ENCODE data around the gene RAD21L1. TPM values are rescaled to one million over a fixed set of nuclear protein-coding genes. Genes with fewer than 3 reads are reported as not detected.

Gene RAD21L1
- total and polyA plus RNA-seq, 4 donors = not detected

- H3K4me3 ChIP-seq (ENCODE audit: low read depth in 1 of 3, low read length in 3 of 3) = no peak overlapping the region
- no peaks in the 10 kb centered on the region for H3K9me3 ChIP-seq (ENCODE audit: control insufficient read depth in 4 of 4, low read length in 3 of 4)
- no peaks in the 10 kb centered on the region for H3K4me1 ChIP-seq (ENCODE audit: control insufficient read depth in 4 of 4, insufficient read depth in 4 of 4, low read length in 3 of 4)
- TF ChIP-seq ATF3 (IDR thresholded peaks at IDR 0.05) (no peak), ZBTB33 (IDR thresholded peaks at IDR 0.05) (no peak), FOXA1 (IDR thresholded peaks at IDR 0.05) (no peak), GABPA (IDR thresholded peaks at IDR 0.05 in 1 of 2, conservative IDR thresholded peaks at IDR 0.05 in 1 of 2) (no peak), JUND (IDR thresholded peaks at IDR 0.05) (no peak), YY1 (IDR thresholded peaks at IDR 0.05) (no peak), RAD21 (IDR thresholded peaks at IDR 0.05) (no peak)
- no peak for DNase-seq (ENCODE audit: low spot score)
- no peaks in the 10 kb centered on the region for H3K27me3 ChIP-seq (ENCODE audit: control insufficient read depth in 4 of 4, insufficient read depth in 4 of 4, low read length in 3 of 4)
- 66% methylated on average over 9 of the region's 9 CpGs for WGBS
- no peaks in the 10 kb centered on the region for H3K36me3 ChIP-seq (ENCODE audit: control insufficient read depth in 4 of 4, insufficient read depth in 3 of 4, low read depth in 1 of 4, low read length in 3 of 4)
- no peak overlapping the region for H3K27ac ChIP-seq (ENCODE audit: low read depth in 1 of 2, low read length in 2 of 2)
- H3K9ac ChIP-seq (ENCODE audit: low read depth in 1 of 2, low read length in 2 of 2) = no peak overlapping the region
Measured at GRCh38 chr20:1301031-1301529, 75.2 kb downstream of the RAD21L1 start.

GRCh38 chr20:1302685-1303541 is 77.1 kb downstream of the RAD21L1 start:
- Histone ChIP-seq H3K4me1 (ENCODE audit: control insufficient read depth in 4 of 4, insufficient read depth in 4 of 4, low read length in 3 of 4) (no peaks in the 10 kb centered on the region), H3K9ac (ENCODE audit: low read depth in 1 of 2, low read length in 2 of 2) (no peak overlapping the region), H3K27me3 (ENCODE audit: control insufficient read depth in 4 of 4, insufficient read depth in 4 of 4, low read length in 3 of 4) (no peaks in the 10 kb centered on the region), H3K9me3 (ENCODE audit: control insufficient read depth in 4 of 4, low read length in 3 of 4) (no peaks in the 10 kb centered on the region), H3K4me3 (ENCODE audit: low read depth in 1 of 3, low read length in 3 of 3) (no peak overlapping the region), H3K36me3 (ENCODE audit: control insufficient read depth in 4 of 4, insufficient read depth in 3 of 4, low read depth in 1 of 4, low read length in 3 of 4) (no peaks in the 10 kb centered on the region), H3K27ac (ENCODE audit: low read depth in 1 of 2, low read length in 2 of 2) (no peak overlapping the region)
- no peak for DNase-seq (ENCODE audit: low spot score)
- TF ChIP-seq EGR1 (IDR thresholded peaks at IDR 0.05; ENCODE audit: low read depth in 2 of 2) = no peak
- TF ChIP-seq NR2F2 (IDR thresholded peaks at IDR 0.05) = no peak
- TF ChIP-seq GABPA (IDR thresholded peaks at IDR 0.05 in 1 of 2, conservative IDR thresholded peaks at IDR 0.05 in 1 of 2) = no peak
- no peak for TF ChIP-seq RXRA (IDR thresholded peaks at IDR 0.05)
- TF ChIP-seq RAD21 (IDR thresholded peaks at IDR 0.05) = no peak
- TF ChIP-seq REST (IDR thresholded peaks at IDR 0.05) = no peak
- no peak for TF ChIP-seq SP1 (IDR thresholded peaks at IDR 0.05)
- TF ChIP-seq HNF4G (IDR thresholded peaks at IDR 0.05) = no peak
- TF ChIP-seq YY1 (IDR thresholded peaks at IDR 0.05) = no peak
- no peak for TF ChIP-seq FOXA2 (IDR thresholded peaks at IDR 0.05)
- 88% methylated on average over 12 of the region's 12 CpGs for WGBS

All from liver (tissue), 9 donors.